GM12891 (cell line): Measurements from ENCODE around the gene HSP90AB1.

Source experiments
- PAX5 ChIP-seq: IDR thresholded peaks from 2 replicates; pipeline ENCODE4 v1.6.1; 2011; ENCODE audit warnings: low read length, moderate library complexity, mild to moderate bottlenecking; ENCODE audit not compliant: insufficient read depth, severe bottlenecking
- POLR2A ChIP-seq: IDR thresholded peaks from 2 replicates; pipeline ENCODE4 v1.6.1; 2011; ENCODE audit warnings: low read depth, low read length, control low read depth
- POLR2AphosphoS5 ChIP-seq: IDR thresholded peaks from 2 replicates; pipeline ENCODE4 v1.6.1; 2011; ENCODE audit warnings: low read depth, low read length, control low read depth
- POU2F2 ChIP-seq: IDR thresholded peaks from 2 replicates; pipeline ENCODE4 v1.6.1; 2011; ENCODE audit warnings: low read depth, mild to moderate bottlenecking, control low read depth, low read length, moderate library complexity
- SPI1 ChIP-seq: IDR thresholded peaks from 2 replicates; pipeline ENCODE4 v1.6.1; 2011; ENCODE audit warnings: low read depth, low read length, control low read depth
- TAF1 ChIP-seq: IDR thresholded peaks from 2 replicates; pipeline ENCODE4 v1.6.1; 2011; ENCODE audit warnings: low read depth, low read length, control low read depth

DNA sequence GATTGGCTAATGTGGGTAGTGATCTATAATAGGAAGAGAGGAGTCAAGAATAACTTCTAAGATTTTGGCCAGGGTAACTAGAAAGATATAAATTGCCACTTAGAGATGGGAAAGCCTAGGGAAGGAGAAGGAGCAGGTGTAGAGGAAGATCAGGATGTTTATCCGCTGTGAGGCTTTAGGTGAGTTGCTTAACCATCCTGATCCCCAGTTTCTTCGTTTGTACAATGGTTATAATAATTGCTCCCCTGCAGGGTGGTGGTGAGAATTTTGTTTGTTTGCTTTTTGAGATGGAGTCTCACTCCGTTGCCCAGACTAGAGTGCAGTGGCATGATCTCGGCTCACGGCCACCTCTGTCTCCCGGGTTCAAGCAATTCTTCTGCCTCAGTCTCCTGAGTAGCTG lies 32.6 kb upstream of the HSP90AB1 start:
- TF ChIP-seq POLR2A (no peak), TAF1 (no peak), POLR2AphosphoS5 (no peak), PAX5 (no peak), SPI1 (no peak), POU2F2 (no peak)
